ENCODE results near the gene CALHM3. TPM values are rescaled to one million over a fixed set of nuclear protein-coding genes. Genes with fewer than 3 reads are reported as not detected.

CALHM3 gene
- total RNA-seq, 1 experiment from 2014 or later: not detected

DNA sequence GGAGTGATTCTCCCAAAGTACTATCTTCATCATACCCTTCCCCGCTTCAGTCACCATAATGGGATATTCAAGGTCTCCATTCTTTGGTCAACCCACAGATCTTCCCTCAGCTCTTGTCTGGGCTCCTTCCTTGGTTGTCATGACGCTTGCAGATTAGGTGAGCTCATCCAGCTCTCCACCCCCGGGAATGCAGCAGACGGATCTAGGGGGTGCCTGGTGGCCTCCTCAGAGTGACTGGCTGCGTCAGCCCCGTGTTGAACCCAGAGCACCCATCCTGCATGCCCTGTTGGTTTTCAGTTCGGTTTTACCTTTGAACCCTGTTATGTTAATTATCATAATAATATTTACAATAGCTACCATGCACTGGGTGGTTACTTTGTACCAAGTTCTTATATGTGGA, 20.8 kb upstream of the CALHM3 start:
- no TSS peak for BruUV-seq (replicated peaks)
- H3K4me3 ChIP-seq (ENCODE audit: low read depth, low read length, poor library complexity, severe bottlenecking): no peak overlapping the region
- ChIA-PET CTCF (no interaction called here), POLR2A (ENCODE audit: low non-redundant PET) (interaction anchor here (0.6 kb wide), 1 partner anchor 32 kb away, joined by 3 read pairs; no protein-coding TSS in a partner anchor)
- H3K27me3 ChIP-seq (replicated peaks; ENCODE audit: insufficient read depth, low read depth, low read length, poor library complexity): peaks cover 36% of the 10 kb centered on the region
- DNase-seq (ENCODE audit: low spot score): no peak
- TF ChIP-seq, protein P1, sequence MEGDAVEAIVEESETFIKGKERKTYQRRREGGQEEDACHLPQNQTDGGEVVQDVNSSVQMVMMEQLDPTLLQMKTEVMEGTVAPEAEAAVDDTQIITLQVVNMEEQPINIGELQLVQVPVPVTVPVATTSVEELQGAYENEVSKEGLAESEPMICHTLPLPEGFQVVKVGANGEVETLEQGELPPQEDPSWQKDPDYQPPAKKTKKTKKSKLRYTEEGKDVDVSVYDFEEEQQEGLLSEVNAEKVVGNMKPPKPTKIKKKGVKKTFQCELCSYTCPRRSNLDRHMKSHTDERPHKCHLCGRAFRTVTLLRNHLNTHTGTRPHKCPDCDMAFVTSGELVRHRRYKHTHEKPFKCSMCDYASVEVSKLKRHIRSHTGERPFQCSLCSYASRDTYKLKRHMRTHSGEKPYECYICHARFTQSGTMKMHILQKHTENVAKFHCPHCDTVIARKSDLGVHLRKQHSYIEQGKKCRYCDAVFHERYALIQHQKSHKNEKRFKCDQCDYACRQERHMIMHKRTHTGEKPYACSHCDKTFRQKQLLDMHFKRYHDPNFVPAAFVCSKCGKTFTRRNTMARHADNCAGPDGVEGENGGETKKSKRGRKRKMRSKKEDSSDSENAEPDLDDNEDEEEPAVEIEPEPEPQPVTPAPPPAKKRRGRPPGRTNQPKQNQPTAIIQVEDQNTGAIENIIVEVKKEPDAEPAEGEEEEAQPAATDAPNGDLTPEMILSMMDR (conservative IDR thresholded peaks at IDR 0.05; ENCODE audit: low read depth, low read length): no peak
- TF ChIP-seq EZH2 (IDR thresholded peaks at IDR 0.05; ENCODE audit: borderline replicate concordance, low read depth, low read length, poor library complexity, severe bottlenecking): no peak
- no peak overlapping the region for H3K27ac ChIP-seq (ENCODE audit: low read depth, low read length, poor library complexity, severe bottlenecking)
- intact Hi-C loops (cut with micrococcal nuclease; ENCODE audit: unreplicated experiment): no loop called here
- no peaks in the 10 kb centered on the region for H3K9me3 ChIP-seq (ENCODE audit: low read depth, low read length, poor library complexity, severe bottlenecking)
- H3K4me1 ChIP-seq (ENCODE audit: insufficient read depth, low read length, poor library complexity, severe bottlenecking): no peaks in the 10 kb centered on the region
- H3K36me3 ChIP-seq (ENCODE audit: insufficient read depth, low read length, poor library complexity, severe bottlenecking): no peaks in the 10 kb centered on the region

DNA sequence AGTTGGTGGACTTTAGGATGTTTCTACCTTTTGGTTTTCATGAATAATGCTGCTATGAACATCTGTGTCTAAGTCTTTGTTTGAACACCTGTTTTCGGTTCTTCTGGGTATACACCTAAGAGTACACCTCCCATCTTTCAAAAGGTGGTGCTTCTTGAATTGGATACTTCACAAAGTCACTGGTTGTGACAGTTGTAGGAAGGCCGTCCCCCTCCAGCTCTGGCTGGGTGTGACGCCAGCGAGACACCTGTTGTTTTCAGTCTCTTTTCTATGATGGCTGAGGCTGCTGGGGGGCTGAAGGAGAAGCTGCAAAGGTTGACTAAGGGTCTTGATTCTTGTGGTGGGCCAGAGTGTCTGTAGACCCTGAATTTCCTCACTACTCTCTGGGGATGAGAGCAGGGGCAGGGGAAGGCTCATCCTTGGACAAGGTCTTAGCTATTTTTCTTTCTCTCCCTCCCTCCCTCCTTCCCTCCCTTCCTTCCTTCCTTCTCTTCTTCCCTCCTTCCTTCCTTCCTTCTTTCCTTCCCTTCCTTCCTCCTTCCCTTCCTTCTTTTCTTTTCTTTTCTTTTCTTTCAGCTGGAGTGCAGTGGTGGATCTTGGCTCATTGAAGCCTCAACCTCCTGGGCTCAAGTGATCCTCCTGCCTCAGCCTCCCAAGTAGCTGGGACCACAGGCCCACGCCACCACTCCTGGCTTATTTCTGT, 20.0 kb upstream of the CALHM3 start:
- ChIA-PET POLR2A (ENCODE audit: low non-redundant PET) (no interaction called here), CTCF (no interaction called here)
- DNase-seq (ENCODE audit: low spot score): no peak
- no TSS peak for BruUV-seq (replicated peaks)
- intact Hi-C loops (cut with micrococcal nuclease; ENCODE audit: unreplicated experiment): no loop called here
- Histone ChIP-seq H3K36me3 (ENCODE audit: insufficient read depth, low read length, poor library complexity, severe bottlenecking) (no peaks in the 10 kb centered on the region), H3K27me3 (replicated peaks; ENCODE audit: insufficient read depth, low read depth, low read length, poor library complexity) (peaks cover 44% of the 10 kb centered on the region), H3K4me3 (ENCODE audit: low read depth, low read length, poor library complexity, severe bottlenecking) (no peak overlapping the region), H3K9me3 (ENCODE audit: low read depth, low read length, poor library complexity, severe bottlenecking) (no peaks in the 10 kb centered on the region), H3K4me1 (ENCODE audit: insufficient read depth, low read length, poor library complexity, severe bottlenecking) (peaks cover 5% of the 10 kb centered on the region), H3K27ac (ENCODE audit: low read depth, low read length, poor library complexity, severe bottlenecking) (no peak overlapping the region)
- TF ChIP-seq, protein P1 (conservative IDR thresholded peaks at IDR 0.05; ENCODE audit: low read depth, low read length): no peak
- TF ChIP-seq EZH2 (IDR thresholded peaks at IDR 0.05; ENCODE audit: borderline replicate concordance, low read depth, low read length, poor library complexity, severe bottlenecking): no peak

DNA sequence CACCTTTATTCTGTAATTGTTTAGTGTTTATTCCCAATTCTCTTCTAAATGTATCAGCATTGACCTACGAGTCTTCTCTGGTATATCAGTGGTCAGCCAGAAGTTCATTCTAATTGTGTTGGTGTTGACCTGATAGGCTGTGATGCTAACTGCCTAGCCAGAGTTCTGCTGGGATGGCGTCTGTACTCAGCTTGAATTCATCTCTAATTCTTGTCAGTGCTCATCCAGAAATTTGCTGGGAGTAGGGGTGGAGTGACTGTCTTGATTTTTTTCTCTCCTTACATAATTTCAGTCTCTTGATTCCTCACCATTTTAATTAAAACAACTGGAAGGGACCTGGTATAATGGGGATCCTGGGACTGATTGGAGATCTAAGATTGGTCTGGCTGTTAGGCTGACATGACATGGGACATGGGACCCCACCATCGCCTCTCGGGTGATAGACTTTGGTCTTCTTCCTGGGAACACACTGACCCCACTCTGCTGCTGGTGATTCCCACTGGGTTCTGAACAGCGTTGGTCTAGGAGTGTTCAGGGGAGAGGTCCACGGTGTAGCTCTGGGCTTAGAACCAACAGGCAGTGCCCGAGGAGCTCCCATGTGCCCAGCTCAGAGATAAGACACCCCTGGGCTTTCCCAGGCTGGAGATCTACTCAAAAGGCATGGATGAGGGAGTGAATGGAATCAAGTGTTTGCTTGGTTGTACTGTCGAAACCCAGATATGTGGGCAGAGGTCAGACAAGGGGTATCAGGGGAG, 18.3 kb upstream of the CALHM3 start:
- ChIA-PET POLR2A (ENCODE audit: low non-redundant PET) (no interaction called here), CTCF (no interaction called here)
- Histone ChIP-seq H3K9me3 (ENCODE audit: low read depth, low read length, poor library complexity, severe bottlenecking) (no peaks in the 10 kb centered on the region), H3K4me1 (ENCODE audit: insufficient read depth, low read length, poor library complexity, severe bottlenecking) (peaks cover 15% of the 10 kb centered on the region), H3K36me3 (ENCODE audit: insufficient read depth, low read length, poor library complexity, severe bottlenecking) (no peaks in the 10 kb centered on the region), H3K27ac (ENCODE audit: low read depth, low read length, poor library complexity, severe bottlenecking) (no peak overlapping the region), H3K27me3 (replicated peaks; ENCODE audit: insufficient read depth, low read depth, low read length, poor library complexity) (peaks cover 50% of the 10 kb centered on the region), H3K4me3 (ENCODE audit: low read depth, low read length, poor library complexity, severe bottlenecking) (no peak overlapping the region)
- DNase-seq (ENCODE audit: low spot score): no peak
- no TSS peak for BruUV-seq (replicated peaks)
- no peak for TF ChIP-seq EZH2 (IDR thresholded peaks at IDR 0.05; ENCODE audit: borderline replicate concordance, low read depth, low read length, poor library complexity, severe bottlenecking)
- TF ChIP-seq, protein P1 (conservative IDR thresholded peaks at IDR 0.05; ENCODE audit: low read depth, low read length): no peak
- intact Hi-C loops (cut with micrococcal nuclease; ENCODE audit: unreplicated experiment): no loop called here

Measured in A673 (cell line).